NCI-H510A (cell line): ENCODE results near the gene MYH3.

Experiments
- DNase-seq: peaks from one replicate; lab custom pipeline; 2025; lab: John Stamatoyannopoulos, UW

MYH3 gene

DNA sequence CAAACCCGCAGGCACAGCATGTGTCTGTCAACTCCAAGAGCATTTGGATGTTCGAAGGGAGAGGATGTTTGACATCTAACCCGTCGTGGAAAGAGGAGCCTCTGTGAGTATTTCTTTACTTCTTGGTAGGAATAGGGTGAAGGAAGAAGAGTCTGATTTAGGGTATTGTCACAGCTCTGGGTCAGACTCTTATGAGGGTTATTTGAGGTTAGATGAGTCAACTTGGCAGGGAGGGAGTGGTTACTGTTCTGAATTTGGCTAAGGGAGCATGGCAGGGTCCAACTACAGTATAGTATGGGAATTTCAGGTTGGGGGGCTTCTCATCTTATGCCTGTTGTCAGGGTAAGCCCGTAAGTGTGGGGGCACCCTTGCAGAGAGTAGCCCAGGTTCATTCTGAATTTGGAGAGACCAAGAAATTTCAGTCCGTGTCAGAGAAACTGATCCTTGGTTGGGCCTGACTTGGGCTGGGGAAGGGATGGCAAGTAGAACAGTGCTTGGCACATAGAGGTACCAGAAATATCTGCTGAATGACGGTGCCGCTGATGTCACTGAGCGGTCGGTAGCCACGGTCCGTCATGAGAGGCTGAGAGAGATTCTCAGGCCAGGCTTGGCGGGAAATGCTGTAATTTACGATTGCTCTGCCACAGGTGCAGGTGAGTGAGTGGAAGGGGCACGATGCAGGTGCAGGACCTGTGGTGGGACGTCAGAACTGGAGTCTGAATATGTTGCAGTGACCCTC, 43.2 kb downstream of the MYH3 start:
- no peak for DNase-seq

DNA sequence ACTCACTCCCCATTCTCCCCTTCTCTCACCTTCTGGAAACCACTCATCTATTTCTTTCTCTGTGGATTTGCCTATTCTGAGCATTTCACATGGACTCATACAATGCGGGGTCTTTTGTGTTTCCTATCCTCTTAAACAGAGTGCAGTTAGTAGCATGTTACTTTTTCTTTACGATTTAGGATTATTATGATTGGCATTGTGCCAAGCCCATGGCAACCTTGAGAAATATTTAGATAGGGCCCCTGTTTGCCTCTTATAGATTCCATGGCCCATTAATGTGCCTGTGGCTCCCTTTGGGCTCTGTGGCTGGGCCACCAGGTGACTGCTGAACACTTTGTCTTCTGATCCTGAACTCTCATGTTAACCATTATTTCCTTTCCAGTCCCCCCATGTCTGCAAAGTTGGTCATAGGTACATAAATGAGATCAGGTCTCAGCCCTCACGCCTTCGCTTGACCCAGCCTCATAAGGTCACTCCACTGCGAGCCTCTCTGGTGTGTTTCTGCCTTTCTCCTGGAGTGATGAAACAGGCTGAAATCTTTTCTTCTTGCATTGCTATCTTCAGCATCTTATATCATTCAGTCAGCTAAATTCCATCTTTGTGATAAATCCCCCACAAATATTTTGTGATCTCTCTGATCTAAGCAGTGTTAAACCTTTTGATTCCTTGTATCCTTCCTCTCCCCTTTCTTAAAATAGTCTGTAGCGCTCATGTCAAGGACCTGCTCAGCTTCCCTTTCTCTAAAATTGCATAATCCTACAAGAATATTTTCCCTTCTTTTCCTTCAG, 44.0 kb downstream of the MYH3 start:
- no peak for DNase-seq

DNA sequence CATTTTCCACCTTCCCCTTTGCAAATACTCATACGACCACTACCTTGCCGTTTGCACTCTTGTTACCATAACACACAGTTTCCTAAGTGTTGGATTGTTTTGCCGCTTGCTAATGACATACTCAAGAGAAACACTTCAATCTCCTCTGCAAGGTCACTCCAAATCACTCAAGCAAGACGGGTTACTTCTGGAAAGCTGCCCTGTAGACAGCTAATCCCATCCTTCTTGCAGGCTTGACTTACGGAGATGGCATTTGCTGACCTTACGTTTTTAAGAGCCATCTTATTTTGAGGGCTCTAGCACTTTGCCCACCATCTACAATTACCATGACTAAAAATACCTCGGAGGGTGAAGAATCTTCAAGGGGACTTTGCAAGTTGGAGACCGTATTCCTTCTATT, 46.2 kb downstream of the MYH3 start:
- DNase-seq: no peak

DNA sequence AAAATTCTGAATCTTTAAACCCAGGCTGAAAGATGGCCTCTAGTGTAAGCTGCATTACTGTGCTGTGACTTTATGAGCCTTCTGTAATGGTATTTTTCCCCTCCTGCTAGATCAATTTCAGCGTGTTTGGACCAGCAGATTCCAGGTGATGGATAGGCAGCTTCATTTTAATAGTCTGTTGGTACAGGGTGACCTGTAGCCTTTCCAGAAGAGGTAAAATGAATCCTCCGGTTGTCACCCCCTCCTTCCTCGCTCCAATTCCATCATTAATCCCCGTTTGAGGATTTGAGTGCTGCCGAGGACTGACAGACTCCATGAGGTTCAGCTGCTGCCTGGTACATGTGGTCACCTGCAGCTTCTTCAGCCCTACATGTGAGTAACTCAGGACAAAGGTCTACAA, 48.9 kb downstream of the MYH3 start:
- no peak for DNase-seq

DNA sequence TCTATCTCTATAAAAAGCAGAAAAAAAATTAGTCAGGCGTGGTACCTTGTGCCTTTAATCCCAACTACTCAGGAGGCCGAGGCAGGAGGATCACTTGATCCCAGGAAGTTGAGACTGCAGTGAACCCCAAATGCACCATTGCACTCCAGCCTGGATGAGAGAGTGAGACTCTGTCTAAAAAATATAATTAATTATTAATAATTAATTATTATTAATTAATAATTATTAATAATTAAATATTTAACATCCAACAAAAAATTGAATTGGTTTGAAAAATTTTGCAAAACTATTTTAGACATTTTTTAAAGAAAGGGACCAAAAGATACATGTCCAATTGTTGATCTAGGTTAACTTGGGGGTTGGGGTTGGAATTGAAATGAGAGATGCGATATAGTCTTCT, 51.0 kb downstream of the MYH3 start:
- DNase-seq: no peak

DNA sequence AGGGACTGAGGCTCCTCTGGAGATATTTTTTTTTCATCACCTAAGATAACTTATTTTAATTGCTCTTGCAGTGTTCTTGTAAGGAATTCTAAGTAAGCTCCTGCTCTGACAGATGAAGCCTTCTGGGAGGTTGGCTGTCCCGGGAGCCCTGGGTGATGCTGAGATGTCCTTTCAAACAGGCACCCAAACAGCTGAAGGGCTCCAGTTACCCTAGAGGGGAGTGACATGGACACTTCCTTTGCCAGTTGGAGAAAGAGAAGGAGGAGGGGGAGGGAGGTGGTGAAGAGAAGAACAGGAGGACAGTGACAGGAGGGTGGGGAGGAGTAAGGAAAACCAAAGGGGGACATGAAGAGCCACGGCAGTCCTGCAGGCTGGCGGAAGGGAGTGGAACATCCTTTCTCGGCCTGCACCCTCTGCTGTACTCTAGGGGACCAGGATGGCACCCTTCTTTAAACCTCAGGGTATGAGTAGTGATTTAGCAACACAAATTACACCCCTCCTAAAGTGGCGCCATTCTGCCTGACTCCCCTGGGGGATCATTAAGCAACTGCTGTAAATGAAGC, 51.8 kb downstream of the MYH3 start:
- DNase-seq: no peak

DNA sequence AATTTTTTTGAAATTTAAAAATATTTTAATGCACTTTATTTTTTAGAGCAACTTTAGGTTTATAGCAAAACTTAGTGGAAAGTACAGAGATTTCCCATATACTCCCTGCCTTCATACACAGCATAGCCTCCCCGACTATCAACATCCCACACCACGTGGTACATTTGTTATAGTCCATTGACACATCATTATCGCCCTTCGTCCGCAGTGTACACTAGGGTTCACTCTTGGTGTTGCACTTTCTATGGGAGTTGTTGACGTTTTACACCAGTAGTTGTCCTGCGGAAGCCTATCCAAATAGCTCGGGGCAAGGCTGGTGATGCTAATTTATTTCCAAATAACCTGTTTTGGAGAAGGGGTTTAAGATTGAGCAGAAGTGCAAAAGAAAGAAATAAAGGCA, 52.6 kb downstream of the MYH3 start:
- no peak for DNase-seq

DNA sequence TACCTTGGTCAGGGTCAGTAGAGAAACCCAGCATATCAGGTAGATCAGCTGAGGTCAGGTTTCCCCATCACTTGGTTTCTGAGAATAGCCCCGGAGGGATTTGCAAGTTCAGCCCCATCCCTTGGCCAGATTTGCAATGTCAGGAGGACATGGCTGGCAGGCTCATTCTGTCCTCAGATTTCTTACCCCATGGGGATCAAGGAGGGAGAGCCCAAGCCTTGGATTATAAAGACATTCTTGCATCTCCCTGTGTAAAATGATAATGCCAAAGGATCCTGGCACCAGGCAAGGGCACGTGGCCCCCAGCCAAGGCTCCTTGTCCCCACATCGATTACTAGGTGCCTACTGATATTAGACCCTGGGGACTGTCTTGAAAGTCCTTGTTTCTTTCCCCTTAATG, 53.2 kb downstream of the MYH3 start:
- DNase-seq: no peak

DNA sequence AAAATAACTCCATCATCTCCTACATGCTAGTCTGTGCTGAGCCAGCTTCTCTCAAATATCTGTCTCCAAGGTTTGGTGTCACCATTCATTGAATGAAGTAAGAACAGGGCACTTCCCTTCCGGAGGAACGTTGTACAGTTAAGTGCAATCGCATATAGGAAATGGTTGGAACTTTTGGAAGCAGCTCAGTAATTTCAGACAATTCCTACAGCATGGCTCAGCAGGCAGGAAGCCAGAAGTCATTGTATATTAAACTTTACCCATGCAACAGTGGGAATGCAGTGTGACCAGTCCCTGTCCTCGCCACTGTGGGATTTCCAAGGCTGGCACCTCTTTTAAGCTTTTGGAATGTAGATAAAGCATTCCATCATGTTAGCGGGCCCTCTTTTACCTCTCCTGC, 56.5 kb downstream of the MYH3 start:
- no peak for DNase-seq

DNA sequence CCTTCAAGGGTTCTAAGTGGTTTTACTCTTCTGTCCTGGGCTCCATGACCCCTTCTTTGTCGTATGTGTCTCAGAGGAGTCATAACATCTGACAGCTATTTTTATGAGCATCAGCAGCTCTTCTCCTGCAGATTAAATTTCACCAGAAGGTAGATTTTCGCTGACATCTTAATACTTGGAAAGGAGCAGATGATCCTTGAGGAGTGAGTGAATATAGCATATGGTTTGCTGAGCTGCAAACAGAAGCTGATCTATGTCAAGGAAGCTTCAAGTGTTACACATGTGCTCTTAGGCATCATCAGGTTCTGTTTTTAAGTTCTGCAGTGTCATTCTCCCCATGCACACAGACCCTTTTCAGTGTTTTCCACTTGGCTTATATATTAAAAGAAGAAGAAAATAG, 58.5 kb downstream of the MYH3 start:
- DNase-seq: no peak

DNA sequence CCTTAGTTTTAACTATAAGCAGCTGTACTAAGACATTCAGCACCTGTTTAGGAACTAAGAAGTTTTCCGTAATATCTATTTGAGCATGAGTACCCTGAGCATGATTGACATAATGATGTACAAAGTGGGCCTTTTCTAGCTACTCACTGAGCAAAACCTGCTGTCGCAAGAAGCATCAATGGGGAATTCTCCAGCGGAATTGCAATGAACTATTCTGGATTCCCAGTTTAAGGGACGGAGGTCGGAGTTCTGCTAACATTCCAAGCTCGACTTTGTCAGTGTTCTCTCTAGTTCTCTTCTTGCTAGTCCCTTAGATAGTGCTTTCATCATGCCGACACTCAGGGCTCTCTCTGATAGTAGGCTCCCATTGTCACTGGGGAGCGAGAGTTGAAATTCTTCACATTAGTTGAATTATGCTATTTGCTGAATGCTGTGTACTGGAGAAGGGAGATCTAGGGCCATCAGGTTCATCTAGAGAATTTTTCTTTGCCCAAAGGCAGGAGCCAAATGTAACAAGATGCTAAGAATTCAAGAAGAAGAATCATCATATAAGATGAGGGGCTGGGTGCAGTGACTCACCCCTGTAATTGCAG, 67.5 kb downstream of the MYH3 start:
- no peak for DNase-seq

DNA sequence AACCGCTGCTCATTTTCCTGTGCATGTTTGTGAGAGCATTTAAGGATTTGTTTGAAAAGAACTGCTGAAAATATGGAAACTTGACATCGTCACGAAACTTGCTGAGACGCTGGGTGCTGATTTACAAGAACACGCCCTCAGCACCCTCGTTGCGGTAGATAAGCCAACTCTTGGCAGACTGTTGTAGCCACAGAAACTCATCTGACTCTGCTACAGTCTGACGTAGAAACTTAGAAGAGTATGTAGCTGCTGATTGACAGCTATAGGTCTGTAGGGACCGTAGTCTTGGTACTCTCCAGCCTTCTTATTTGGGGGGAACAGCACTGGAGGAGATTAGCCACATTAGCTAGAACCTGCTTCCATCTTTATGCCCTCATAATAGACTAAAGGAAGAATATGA, 71.6 kb downstream of the MYH3 start:
- DNase-seq: no peak

DNA sequence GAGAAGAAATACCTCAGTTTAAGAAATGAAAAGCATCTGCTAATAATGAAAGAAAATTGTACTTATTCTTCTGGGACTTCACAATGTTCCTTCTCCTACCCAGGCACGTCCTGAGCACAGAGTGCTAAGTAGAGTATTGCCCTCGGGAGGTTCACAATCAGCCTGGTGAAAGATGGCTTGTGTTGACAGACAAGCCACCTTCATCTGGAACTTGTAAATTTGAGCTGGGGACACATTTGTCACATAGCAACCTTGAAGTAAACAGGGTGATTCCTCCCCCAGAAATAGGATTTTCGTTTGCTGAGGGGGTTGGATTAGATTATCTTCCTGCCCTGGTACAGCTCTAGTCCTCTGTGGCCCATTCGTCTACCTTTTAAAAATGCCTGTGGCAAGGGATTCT, 73.3 kb downstream of the MYH3 start:
- no peak for DNase-seq

DNA sequence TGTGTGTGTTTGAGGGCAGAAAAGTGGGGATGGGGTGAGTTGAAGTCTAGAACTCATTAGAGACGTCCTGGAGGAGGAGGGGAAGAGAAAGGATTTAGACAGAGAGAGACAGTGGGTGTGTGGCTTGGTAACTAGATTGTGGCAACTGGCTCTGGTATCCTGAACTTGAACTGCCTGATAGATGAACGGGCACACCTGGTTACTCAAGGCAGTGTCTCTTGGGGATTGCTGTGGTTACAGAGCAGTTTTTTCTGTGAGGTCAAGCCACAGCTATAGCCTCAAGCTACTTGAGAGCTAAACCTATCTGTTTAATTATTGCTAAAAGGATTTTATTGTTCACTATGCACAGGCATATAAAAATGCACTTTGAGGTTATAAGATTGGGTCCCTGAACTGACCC, 77.8 kb downstream of the MYH3 start:
- DNase-seq: no peak
